GM12874 (cell line): ENCODE results near the gene CDIP1.
A peak's percentile ranks its signal among the peaks of the same experiment; 100 is the strongest.

Experiments
- CTCF ChIP-seq: IDR thresholded peaks from 2 replicates; pipeline ENCODE4 v1.5.1; 2011; ENCODE audit warnings: low read depth, mild to moderate bottlenecking, control low read depth, low read length, moderate library complexity; ENCODE audit not compliant: insufficient read depth

CDIP1 gene

DNA sequence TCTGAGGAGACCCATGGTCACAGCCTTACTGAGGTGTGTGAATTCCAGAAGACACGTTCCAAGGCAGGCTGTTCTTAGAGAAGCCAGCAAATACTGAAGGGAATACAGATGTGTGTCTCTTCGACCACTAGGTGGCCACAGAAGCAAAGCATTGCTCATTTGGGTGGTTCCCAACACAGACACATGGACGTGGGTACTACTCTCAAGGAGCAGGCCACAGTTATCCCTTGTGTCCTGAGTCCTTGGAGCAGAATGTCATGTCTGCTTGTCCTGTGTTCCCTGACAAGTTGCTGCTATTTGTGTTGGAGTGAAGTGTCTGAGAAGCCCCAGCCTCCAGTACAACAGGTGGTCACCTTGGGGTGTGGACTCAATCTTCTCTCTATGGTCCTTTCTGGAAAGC is 32.1 kb downstream of the CDIP1 start:
- peak; percentile 88 for TF ChIP-seq CTCF

- no peak for TF ChIP-seq CTCF
Measured at GRCh38 chr16:4505356-4506147, 33.0 kb downstream of the CDIP1 start.

GRCh38 chr16:4501071-4501478 is 37.5 kb downstream of the CDIP1 start:
- TF ChIP-seq CTCF, result no peak

DNA sequence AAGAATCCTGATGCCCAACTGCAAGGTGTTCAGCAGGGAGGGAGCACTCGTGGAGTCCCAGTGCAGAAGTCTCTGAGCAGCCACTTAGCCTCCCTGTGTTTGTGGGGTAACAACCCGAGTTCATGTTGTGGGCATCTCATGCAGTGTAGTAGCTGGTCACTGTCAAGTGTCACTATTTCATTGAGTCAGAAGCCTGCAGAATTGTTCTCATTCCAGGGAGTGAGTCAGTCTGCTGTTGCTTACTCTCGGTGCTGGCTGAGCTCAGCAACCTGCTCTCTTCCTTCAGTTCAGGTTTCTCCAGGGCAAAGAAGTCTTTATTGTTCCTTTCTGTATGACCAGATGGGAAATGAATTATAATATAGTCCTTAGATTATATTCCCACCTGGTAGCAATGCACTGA is 38.3 kb downstream of the CDIP1 start:
- TF ChIP-seq CTCF, result no peak

DNA sequence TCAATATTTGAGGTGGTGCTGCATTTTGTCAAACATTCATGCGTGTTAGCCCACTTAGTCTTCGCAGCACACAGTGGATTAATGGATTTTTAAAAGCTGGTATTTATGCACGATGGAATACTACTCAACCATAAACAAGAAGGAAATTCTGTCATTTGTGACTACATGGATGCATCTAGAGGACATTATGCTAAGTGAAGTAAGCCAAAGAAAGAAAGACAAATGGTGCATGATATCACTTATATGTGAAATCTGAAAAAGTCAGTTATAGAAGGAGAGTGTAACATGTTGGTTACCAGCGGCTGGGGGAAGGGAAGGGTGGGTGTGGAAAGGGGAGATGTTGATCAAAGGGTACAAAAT is 39.4 kb downstream of the CDIP1 start:
- no peak for TF ChIP-seq CTCF

- TF ChIP-seq CTCF, result no peak
Measured at GRCh38 chr16:4498546-4499195, 39.9 kb downstream of the CDIP1 start.

DNA sequence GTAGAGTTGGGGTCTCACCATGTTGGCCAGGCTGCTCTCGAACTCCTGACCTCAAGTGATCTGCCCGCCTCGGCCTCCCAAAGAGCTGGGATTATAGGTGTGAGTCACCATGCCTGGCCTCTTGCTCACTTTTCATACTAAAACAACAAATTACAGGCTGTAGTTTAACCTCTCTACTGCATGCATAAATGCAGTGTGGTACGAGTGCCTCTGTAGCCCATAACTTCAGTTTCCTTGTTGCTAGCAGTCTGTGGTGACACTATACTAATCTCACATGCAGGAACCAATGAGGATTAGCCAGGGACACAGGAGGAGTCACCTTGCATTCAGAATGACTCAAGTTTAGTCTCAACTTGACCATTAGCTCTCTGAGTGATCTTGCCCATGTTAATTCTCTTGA is 42.3 kb downstream of the CDIP1 start:
- no peak for TF ChIP-seq CTCF
